HEK293 (cell line): ENCODE measurements around the gene RAP1GAP.

Experiments
- CTCF ChIA-PET: fragments of 350-600 bp; formaldehyde crosslinking; extraction: SDS; loops from one replicate; lab custom pipeline; 2021; ENCODE audit warnings: antibody characterized with exemption; lab: Yijun Ruan, JAX
- POLR2A ChIA-PET: fragments of 300-600 bp; formaldehyde crosslinking; extraction: SDS; loops from one replicate; lab custom pipeline; 2020; ENCODE audit warnings: antibody characterized with exemption, inconsistent platforms; lab: Yijun Ruan, JAX
- H3K27ac ChIP-seq: fragments of 200-500 bp; sonication (Bioruptor generic); 2 replicates; pipeline ENCODE4 v1.5.1; 2014; ENCODE audit warnings: low read depth, low read length, control low read depth, inconsistent platforms; ENCODE audit errors: extremely low read depth
- H3K36me3 ChIP-seq, 2 experiments: fragments of 200-500 bp in 1 of 2; sonication (Bioruptor generic) in 1 of 2; 1 replicate in 1 of 2; 2 replicates in 1 of 2; pipeline ENCODE4 v1.5.1; 2014 to 2017; ENCODE audit warnings: inconsistent platforms in 2 of 2, low read length in 2 of 2; ENCODE audit not compliant: control insufficient read depth in 2 of 2, insufficient read depth in 1 of 2
- H3K4me1 ChIP-seq: fragments of 200-500 bp; sonication (Bioruptor generic); 2 replicates; pipeline ENCODE4 v1.5.1; 2014; ENCODE audit warnings: mild to moderate bottlenecking, low read length, inconsistent platforms; ENCODE audit not compliant: control insufficient read depth, insufficient read depth
- H3K4me3 ChIP-seq: 2 replicates; pipeline ENCODE4 v1.5.1; 2011; ENCODE audit warnings: low read depth, mild to moderate bottlenecking, control low read depth, low read length, moderate library complexity
- H3K9me3 ChIP-seq: fragments of 200-500 bp; sonication (Bioruptor generic); 2 replicates; pipeline ENCODE4 v1.5.1; 2014; ENCODE audit warnings: low read depth, low read length, inconsistent platforms; ENCODE audit not compliant: control insufficient read depth, insufficient read depth
- EGR2 ChIP-seq: fragments of 450-650 bp; formaldehyde crosslinking; IDR thresholded peaks from 2 replicates; pipeline ENCODE4 v1.5.1; 2016; ENCODE audit warnings: low read depth, missing biosample characterization, missing genetic modification characterization
- GFI1B ChIP-seq: fragments of 450-650 bp; formaldehyde crosslinking; IDR thresholded peaks from 2 replicates; pipeline ENCODE4 v1.5.1; 2016; ENCODE audit warnings: missing biosample characterization, missing genetic modification characterization
- GLIS1 ChIP-seq: fragments of 450-650 bp; formaldehyde crosslinking; IDR thresholded peaks from 2 replicates; pipeline ENCODE4 v1.5.1; 2016; ENCODE audit warnings: missing biosample characterization, missing genetic modification characterization
- KLF7 ChIP-seq: fragments of 450-650 bp; formaldehyde crosslinking; IDR thresholded peaks from 2 replicates; pipeline ENCODE4 v1.5.1; 2016; ENCODE audit warnings: missing biosample characterization, missing genetic modification characterization, borderline replicate concordance
- SP3 ChIP-seq: fragments of 450-650 bp; formaldehyde crosslinking; IDR thresholded peaks from 2 replicates; pipeline ENCODE4 v1.5.1; 2016; ENCODE audit warnings: missing biosample characterization, missing genetic modification characterization
- ZBTB1 ChIP-seq: fragments of 450-650 bp; formaldehyde crosslinking; IDR thresholded peaks from 2 replicates; pipeline ENCODE4 v1.5.1; 2016; ENCODE audit warnings: missing biosample characterization, missing genetic modification characterization
- ZBTB20 ChIP-seq: fragments of 450-650 bp; formaldehyde crosslinking; IDR thresholded peaks from 2 replicates; pipeline ENCODE4 v1.5.1; 2016; ENCODE audit warnings: missing biosample characterization, missing genetic modification characterization
- ZFHX2 ChIP-seq: fragments of 450-650 bp; formaldehyde crosslinking; conservative IDR thresholded peaks from 2 replicates; pipeline ENCODE4 v1.5.1; 2016; ENCODE audit warnings: missing biosample characterization, missing genetic modification characterization
- ZFP37 ChIP-seq: fragments of 450-650 bp; formaldehyde crosslinking; IDR thresholded peaks from 2 replicates; pipeline ENCODE4 v1.5.1; 2016; ENCODE audit warnings: missing biosample characterization, missing genetic modification characterization
- ZIC2 ChIP-seq: fragments of 450-650 bp; formaldehyde crosslinking; IDR thresholded peaks from 2 replicates; pipeline ENCODE4 v1.5.1; 2016; ENCODE audit warnings: missing biosample characterization, missing genetic modification characterization
- ZNF202 ChIP-seq: fragments of 450-650 bp; formaldehyde crosslinking; IDR thresholded peaks from 2 replicates; pipeline ENCODE4 v1.5.1; 2016; ENCODE audit warnings: missing biosample characterization, missing genetic modification characterization, borderline replicate concordance
- ZNF404 ChIP-seq: fragments of 450-650 bp; formaldehyde crosslinking; IDR thresholded peaks from 2 replicates; pipeline ENCODE4 v1.5.1; 2017; ENCODE audit warnings: missing biosample characterization, missing genetic modification characterization
- ZNF707 ChIP-seq: fragments of 450-650 bp; formaldehyde crosslinking; IDR thresholded peaks from 2 replicates; pipeline ENCODE4 v1.5.1; 2016; ENCODE audit warnings: missing biosample characterization, missing genetic modification characterization
- ZNF747 ChIP-seq: fragments of 450-650 bp; formaldehyde crosslinking; IDR thresholded peaks from 2 replicates; pipeline ENCODE4 v1.5.1; 2016; ENCODE audit warnings: missing biosample characterization, missing genetic modification characterization
- ZNF777 ChIP-seq: fragments of 450-650 bp; formaldehyde crosslinking; IDR thresholded peaks from 2 replicates; pipeline ENCODE4 v1.5.1; 2017; ENCODE audit warnings: missing biosample characterization, missing genetic modification characterization, borderline replicate concordance
- TF ChIP-seq, protein P1 (sequence below): fragments of 450-650 bp; formaldehyde crosslinking; conservative IDR thresholded peaks from 2 replicates; pipeline ENCODE4 v1.5.1; 2016; ENCODE audit warnings: low read depth, missing biosample characterization, missing genetic modification characterization
- TF ChIP-seq, protein P2 (sequence below): fragments of 450-650 bp; formaldehyde crosslinking; IDR thresholded peaks from 2 replicates; pipeline ENCODE4 v1.5.1; 2016; ENCODE audit warnings: missing biosample characterization, missing genetic modification characterization
- TF ChIP-seq, protein P3 (sequence below): sonication (generic); formaldehyde crosslinking; IDR thresholded peaks from 2 replicates; pipeline ENCODE4 v1.8.1; 2022; ENCODE audit warnings: mild to moderate bottlenecking, moderate library complexity, missing genetic modification reagents
- TF ChIP-seq, protein P4 (sequence below): fragments of 450-650 bp; formaldehyde crosslinking; IDR thresholded peaks from 2 replicates; pipeline ENCODE4 v1.5.1; 2016; ENCODE audit warnings: missing biosample characterization, missing genetic modification characterization

Gene RAP1GAP

DNA sequence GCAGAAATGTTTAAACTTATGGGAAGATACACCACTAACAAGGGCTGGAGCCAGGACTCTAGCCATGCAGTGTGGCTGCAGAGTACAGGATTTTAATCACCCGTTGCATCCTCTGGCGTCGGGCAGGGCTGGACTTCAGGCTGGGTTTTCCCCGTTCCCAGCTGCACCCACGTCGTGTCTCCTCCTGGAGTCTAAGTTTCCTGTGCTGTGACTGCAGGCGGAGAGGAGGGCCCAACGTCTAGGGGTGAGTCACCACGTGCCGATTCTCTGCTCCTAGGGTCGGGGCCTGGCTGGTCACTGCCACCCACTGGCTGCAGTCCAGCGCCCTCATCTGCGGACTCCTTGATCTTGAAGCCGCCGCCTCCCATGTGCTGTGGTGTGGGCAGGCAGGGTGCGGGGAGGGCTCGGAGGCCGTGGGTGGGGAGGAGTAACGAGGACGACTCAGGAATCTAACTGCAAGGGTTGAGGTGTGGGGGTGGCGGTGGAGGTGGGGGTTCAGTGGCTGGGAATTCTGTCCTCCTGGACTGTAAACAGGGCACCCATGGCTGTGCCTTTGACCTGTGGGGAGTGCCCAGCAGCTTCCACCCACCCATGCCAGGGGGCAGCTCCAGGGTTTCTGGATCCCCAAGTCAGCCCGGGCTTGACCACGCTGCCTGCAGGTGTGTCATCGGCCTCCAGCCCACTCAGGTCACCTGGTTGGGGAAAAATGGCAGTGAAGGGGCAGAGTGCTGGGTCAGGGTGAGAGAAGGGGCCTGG lies 82.1 kb downstream of the RAP1GAP start (continued):
- TF ChIP-seq, protein P1, sequence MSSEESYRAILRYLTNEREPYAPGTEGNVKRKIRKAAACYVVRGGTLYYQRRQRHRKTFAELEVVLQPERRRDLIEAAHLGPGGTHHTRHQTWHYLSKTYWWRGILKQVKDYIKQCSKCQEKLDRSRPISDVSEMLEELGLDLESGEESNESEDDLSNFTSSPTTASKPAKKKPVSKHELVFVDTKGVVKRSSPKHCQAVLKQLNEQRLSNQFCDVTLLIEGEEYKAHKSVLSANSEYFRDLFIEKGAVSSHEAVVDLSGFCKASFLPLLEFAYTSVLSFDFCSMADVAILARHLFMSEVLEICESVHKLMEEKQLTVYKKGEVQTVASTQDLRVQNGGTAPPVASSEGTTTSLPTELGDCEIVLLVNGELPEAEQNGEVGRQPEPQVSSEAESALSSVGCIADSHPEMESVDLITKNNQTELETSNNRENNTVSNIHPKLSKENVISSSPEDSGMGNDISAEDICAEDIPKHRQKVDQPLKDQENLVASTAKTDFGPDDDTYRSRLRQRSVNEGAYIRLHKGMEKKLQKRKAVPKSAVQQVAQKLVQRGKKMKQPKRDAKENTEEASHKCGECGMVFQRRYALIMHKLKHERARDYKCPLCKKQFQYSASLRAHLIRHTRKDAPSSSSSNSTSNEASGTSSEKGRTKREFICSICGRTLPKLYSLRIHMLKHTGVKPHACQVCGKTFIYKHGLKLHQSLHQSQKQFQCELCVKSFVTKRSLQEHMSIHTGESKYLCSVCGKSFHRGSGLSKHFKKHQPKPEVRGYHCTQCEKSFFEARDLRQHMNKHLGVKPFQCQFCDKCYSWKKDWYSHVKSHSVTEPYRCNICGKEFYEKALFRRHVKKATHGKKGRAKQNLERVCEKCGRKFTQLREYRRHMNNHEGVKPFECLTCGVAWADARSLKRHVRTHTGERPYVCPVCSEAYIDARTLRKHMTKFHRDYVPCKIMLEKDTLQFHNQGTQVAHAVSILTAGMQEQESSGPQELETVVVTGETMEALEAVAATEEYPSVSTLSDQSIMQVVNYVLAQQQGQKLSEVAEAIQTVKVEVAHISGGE (tag by site-specific recombination) = no peak
- TF ChIP-seq, protein P2, sequence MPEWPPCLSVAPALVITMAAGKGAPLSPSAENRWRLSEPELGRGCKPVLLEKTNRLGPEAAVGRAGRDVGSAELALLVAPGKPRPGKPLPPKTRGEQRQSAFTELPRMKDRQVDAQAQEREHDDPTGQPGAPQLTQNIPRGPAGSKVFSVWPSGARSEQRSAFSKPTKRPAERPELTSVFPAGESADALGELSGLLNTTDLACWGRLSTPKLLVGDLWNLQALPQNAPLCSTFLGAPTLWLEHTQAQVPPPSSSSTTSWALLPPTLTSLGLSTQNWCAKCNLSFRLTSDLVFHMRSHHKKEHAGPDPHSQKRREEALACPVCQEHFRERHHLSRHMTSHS = no peak
- TF ChIP-seq, protein P3, sequence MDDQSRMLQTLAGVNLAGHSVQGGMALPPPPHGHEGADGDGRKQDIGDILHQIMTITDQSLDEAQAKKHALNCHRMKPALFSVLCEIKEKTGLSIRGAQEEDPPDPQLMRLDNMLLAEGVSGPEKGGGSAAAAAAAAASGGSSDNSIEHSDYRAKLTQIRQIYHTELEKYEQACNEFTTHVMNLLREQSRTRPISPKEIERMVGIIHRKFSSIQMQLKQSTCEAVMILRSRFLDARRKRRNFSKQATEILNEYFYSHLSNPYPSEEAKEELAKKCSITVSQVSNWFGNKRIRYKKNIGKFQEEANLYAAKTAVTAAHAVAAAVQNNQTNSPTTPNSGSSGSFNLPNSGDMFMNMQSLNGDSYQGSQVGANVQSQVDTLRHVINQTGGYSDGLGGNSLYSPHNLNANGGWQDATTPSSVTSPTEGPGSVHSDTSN (CRISPR knock-in tag) = no peak
- TF ChIP-seq ZNF202 (tag by site-specific recombination) (no peak), GFI1B (tag by site-specific recombination) (no peak), ZNF404 (no peak), SP3 (tag by site-specific recombination) (no peak), ZNF707 (tag by site-specific recombination) (no peak), KLF7 (tag by site-specific recombination) (no peak), ZBTB20 (no peak), ZIC2 (peak; percentile 73), ZNF747 (tag by site-specific recombination) (no peak), EGR2 (tag by site-specific recombination) (peak; percentile 99), ZFP37 (no peak)
- TF ChIP-seq, protein P4, sequence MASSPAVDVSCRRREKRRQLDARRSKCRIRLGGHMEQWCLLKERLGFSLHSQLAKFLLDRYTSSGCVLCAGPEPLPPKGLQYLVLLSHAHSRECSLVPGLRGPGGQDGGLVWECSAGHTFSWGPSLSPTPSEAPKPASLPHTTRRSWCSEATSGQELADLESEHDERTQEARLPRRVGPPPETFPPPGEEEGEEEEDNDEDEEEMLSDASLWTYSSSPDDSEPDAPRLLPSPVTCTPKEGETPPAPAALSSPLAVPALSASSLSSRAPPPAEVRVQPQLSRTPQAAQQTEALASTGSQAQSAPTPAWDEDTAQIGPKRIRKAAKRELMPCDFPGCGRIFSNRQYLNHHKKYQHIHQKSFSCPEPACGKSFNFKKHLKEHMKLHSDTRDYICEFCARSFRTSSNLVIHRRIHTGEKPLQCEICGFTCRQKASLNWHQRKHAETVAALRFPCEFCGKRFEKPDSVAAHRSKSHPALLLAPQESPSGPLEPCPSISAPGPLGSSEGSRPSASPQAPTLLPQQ = 0 out of 2 replicates have a peak, but pooled peaks have one; percentile 32
- TF ChIP-seq, all 188 proteins: peak for 9

DNA sequence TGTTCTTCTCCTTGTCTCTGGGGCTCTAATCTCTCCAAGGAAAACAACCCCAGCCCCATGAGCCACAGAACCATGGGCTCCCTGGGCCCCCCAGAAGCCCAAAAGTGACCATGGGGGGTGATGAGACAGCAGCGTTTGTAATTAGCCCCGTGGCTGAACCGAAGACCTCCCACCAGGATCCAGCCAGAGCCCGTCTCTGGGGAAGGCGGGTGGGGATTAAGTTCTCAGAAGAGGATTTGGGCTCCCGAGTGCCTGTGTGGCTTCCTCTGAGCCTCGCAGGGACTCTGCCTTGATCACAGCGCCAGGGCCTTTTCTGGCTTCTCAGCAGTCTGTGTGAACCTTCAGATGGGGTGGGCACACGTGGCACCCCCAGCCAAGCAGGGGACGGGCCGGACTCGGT lies 82.9 kb downstream of the RAP1GAP start:
- Histone ChIP-seq H3K4me1 (no peaks in the 10 kb centered on the region), H3K4me3 (no peak overlapping the region), H3K9me3 (no peaks in the 10 kb centered on the region), H3K36me3 (no peaks in the 10 kb centered on the region), H3K27ac (no peak overlapping the region)
- TF ChIP-seq ZIC2 (peak; percentile 87), ZNF777 (tag by site-specific recombination) (no peak), GLIS1 (peak; percentile 99)
- ChIA-PET POLR2A (no interaction called here), CTCF (interaction anchor here (0.6 kb wide), 1 partner anchor 399 kb away, joined by 3 read pairs; no protein-coding TSS in a partner anchor)

DNA sequence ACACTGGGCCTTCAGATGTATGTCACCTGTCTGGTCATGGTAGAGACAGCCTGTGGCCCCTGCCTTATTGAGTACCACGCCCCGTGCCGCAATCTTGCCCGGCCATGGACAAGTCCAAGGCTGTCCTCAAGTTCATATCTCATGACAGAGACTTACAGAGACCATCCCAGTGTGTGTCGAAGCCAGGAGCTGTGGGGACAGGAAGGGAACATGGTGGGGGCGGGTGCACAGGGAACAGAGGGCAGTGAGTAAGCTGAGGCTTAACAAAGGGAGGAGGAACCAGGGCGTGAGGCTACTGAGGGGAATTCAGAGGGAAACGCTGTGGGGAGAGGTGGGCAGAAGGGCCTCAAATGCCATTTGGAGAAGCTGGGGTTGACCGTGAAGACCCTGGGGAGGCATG lies 84.1 kb downstream of the RAP1GAP start:
- Histone ChIP-seq H3K9me3 (no peaks in the 10 kb centered on the region), H3K27ac (no peak overlapping the region)
- no peak for TF ChIP-seq ZBTB1 (tag by site-specific recombination)
- peak; percentile 26 for TF ChIP-seq ZFHX2 (tag by site-specific recombination)
- TF ChIP-seq, all 188 proteins: peak for 1
- POLR2A ChIA-PET = no interaction called here
- H3K4me1 ChIP-seq = no peaks in the 10 kb centered on the region
- H3K4me3 ChIP-seq = no peak overlapping the region
- H3K36me3 ChIP-seq = no peaks in the 10 kb centered on the region
- CTCF ChIA-PET = interaction anchor here (0.5 kb wide), 1 partner anchor 74 kb away, joined by 5 read pairs; no protein-coding TSS in a partner anchor
